IPS-18a (cell line): ENCODE measurements around the gene NDUFA6.
"Not testable (repeated sequence)": the region's sequence is repeated elsewhere in the genome, so short reads cannot be mapped to it uniquely, and the experiment has no call there.

Experiments
- H3K27ac ChIP-seq: one replicate; pipeline ENCODE4 v1.5.1; 2013; ENCODE audit warnings: low read length
- H3K27me3 ChIP-seq: one replicate; pipeline ENCODE4 v1.6.1; 2013; ENCODE audit warnings: mild to moderate bottlenecking, low read length; ENCODE audit not compliant: control insufficient read depth, insufficient read depth
- H3K36me3 ChIP-seq: one replicate; pipeline ENCODE4 v1.6.1; 2013; ENCODE audit warnings: low read depth, low read length; ENCODE audit not compliant: control insufficient read depth
- H3K4me1 ChIP-seq: one replicate; pipeline ENCODE4 v1.6.1; 2013; ENCODE audit warnings: low read depth, low read length; ENCODE audit not compliant: control insufficient read depth
- H3K4me3 ChIP-seq: one replicate; pipeline ENCODE4 v1.5.1; 2013; ENCODE audit warnings: low read length
- H3K9ac ChIP-seq: one replicate; pipeline ENCODE4 v1.6.1; 2013; ENCODE audit warnings: mild to moderate bottlenecking, low read length, moderate library complexity
- H3K9me3 ChIP-seq: one replicate; pipeline ENCODE4 v1.6.1; 2013; ENCODE audit warnings: low read depth, low read length; ENCODE audit not compliant: control insufficient read depth

The NDUFA6 gene

DNA sequence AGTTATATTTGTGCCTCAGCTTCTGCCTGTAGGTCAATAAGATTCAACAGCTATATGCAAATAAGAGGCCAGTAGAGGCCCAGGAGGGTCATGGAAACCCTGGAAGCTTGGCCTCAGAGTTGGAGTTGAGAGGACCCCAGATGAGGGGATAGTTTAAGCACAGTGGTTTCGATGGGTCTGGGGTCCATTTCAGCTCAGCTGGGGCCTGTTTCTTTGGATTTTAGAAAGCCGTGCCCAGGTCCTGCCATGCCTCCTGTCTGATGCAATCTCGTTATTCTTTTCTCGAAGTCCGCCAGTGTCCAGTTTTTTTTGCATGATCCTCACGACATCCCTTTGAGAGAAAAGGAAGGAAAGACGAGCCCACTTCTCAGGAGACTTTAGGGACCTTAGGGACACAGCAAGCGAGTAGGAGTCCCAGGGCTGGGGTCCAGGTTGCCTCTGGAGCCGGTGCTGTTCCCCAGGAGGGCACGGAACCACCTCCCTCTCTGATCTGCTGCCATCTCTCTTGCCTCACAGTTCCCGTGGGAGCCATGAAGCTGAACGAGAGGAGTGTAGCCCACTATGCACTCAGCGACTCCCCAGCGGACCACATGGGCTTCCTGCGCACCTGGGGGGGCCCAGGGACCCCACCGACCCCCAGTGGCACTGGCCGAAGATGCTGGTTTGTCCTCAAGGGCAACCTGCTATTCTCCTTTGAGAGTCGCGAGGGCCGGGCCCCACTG, 13.6 kb downstream of the NDUFA6 start:
- no peaks in the 10 kb centered on the region for H3K9me3 ChIP-seq
- H3K4me3 ChIP-seq: no peak overlapping the region
- H3K36me3 ChIP-seq: no peaks in the 10 kb centered on the region
- no peak overlapping the region for H3K27ac ChIP-seq
- no peaks in the 10 kb centered on the region for H3K4me1 ChIP-seq
- H3K27me3 ChIP-seq: peaks cover 14% of the 10 kb centered on the region
- no peak overlapping the region for H3K9ac ChIP-seq

DNA sequence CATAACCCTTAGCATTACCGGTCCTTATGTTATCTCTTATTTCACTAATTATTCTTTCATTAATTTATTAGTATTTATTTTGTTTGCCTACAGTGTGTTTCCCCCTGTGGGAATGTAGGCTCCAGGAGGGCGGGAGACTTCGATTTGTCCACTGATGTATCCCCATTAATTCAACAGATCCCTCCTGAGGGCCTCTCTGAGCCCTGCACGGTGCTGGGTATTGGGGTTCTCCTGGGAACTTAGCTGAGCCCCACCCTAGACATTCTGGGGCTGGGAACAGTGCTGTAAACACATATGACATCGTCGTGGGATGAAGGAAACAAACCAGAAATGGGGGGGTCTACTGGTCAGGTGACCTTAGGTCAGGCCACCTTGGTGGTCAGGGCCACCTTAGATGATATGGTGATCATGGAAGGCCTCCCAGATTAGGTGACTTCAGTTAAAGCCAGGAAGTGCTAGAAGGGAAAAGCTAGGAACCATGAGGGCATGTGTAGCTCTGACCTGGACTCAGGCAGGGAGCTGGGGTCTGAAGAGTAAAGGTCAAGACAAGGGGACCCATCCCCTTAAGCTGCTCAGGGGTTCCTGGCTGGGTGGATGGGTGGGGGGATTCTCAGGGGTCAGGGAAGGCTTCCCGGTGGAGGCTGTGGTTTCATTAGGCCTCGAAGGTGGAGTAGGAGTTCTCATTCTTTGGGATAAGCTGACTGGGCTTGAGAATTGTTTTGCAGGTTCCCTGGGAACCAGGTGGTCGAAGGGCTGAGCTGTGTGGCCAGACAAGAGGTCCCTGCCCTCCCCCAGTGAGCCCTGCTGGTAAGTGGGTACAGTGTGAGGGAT, 15.5 kb downstream of the NDUFA6 start:
- no peaks in the 10 kb centered on the region for H3K9me3 ChIP-seq
- H3K36me3 ChIP-seq: no peaks in the 10 kb centered on the region
- peak overlapping the region; percentile 48 for H3K4me3 ChIP-seq
- peaks cover 5% of the 10 kb centered on the region for H3K4me1 ChIP-seq
- H3K9ac ChIP-seq: no peak overlapping the region
- H3K27ac ChIP-seq: no peak overlapping the region
- peaks cover 14% of the 10 kb centered on the region for H3K27me3 ChIP-seq

GRCh38 chr22:42074132-42074811, 16.3 kb downstream of the NDUFA6 start, which contains the start of gene PHETA2:
Gene PHETA2, plus strand, starts transcription at chr22:42074248. Its CDS starts 3,046 bp downstream, at chr22:42077294.
- Histone ChIP-seq H3K4me1 (peaks cover 10% of the 10 kb centered on the region), H3K9ac (peak within 1 kb of the TSS; percentile 28), H3K9me3 (no peaks in the 10 kb centered on the region), H3K36me3 (no peaks in the 10 kb centered on the region), H3K4me3 (peak within 1 kb of the TSS; percentile 48), H3K27ac (no peak within 1 kb of the TSS), H3K27me3 (peaks cover 19% of the 10 kb centered on the region)

DNA sequence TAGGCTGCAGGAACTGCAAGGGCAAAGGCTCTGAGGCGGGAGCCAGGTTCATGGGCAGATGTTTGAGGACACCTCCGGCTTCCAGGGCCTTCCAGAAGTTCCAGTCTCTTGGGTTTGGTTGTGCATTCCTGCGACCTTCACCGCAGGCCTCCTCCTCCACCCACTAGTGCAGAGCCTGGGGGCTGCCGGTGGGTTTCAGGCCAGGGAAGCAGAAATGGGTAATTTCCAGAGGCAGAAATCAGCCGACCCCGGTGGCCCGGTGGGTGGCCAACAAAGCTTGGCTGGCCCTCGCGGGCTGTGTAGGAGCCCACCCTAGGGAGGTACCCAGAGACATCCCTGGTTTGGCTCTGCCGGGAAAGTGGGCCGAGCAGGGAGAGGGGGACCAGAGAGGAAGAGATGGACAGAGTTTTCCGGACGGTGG, 16.9 kb downstream of the NDUFA6 start:
- Histone ChIP-seq H3K27me3 (peaks cover 19% of the 10 kb centered on the region), H3K9me3 (no peaks in the 10 kb centered on the region), H3K27ac (no peak overlapping the region), H3K36me3 (no peaks in the 10 kb centered on the region), H3K4me1 (peaks cover 10% of the 10 kb centered on the region), H3K4me3 (no peak overlapping the region), H3K9ac (peak overlapping the region; percentile 28)

DNA sequence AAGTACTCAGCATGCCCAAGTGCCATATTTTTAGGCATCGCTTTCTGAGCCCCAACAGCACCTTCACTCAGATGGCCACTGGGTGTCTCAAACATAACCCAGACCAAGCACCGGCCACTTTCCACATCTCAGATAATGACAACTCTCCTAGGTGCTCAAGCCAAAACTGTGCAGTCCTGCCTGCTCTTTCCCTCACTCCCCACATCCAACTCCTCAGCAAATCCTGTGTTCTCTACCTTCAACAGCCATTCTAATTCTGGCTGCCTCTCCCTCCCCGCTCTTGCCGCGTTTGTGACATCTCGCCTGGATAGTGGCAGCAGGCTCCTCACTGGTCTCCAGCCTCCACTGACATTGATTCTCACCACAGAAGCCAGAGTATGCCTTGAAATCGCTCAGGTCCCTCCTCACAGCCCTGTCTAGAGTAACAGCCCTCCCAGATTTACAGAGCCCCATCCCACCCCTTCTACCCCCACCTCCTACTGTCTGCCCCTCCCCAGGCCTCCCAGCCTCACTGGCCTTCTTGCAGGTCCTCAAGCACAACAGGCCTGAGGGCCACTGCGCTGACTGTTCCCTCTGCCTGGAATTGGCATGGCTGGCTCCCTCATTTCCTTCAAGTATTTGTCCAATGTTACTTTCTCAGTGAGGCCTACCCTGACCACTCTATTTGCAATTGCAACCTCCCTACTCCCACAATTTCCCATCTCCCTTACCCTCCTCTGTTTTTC, 17.8 kb downstream of the NDUFA6 start:
- Histone ChIP-seq H3K27me3 (peaks cover 19% of the 10 kb centered on the region), H3K36me3 (peaks cover 4% of the 10 kb centered on the region), H3K4me1 (peaks cover 10% of the 10 kb centered on the region), H3K9ac (no peak overlapping the region), H3K27ac (no peak overlapping the region), H3K9me3 (no peaks in the 10 kb centered on the region), H3K4me3 (no peak overlapping the region)

DNA sequence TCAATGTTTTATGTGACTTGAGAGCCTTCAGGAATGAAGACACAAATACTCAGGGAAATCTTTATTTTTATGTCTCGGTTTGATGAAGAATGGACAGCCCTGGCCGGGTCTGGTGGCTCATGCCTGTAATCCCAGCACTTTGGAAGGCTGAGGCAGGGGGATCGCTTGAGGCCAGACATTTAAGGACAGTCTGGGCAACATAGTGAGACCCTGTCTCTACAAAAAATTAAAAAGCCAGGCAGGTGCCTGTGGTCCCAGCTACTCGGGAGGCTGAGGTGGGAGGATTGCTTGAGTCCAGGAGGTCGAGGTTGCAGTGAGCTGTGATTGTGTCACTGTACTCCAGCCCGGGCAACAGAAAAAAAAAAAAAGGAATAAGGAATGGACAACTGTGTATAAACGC, 19.1 kb downstream of the NDUFA6 start:
- H3K9ac ChIP-seq, H3K27ac ChIP-seq, H3K36me3 ChIP-seq, H3K4me1 ChIP-seq, H3K9me3 ChIP-seq: not testable (repeated sequence)
- Histone ChIP-seq H3K4me3 (peak overlapping the region; percentile 66), H3K27me3 (peaks cover 19% of the 10 kb centered on the region)

DNA sequence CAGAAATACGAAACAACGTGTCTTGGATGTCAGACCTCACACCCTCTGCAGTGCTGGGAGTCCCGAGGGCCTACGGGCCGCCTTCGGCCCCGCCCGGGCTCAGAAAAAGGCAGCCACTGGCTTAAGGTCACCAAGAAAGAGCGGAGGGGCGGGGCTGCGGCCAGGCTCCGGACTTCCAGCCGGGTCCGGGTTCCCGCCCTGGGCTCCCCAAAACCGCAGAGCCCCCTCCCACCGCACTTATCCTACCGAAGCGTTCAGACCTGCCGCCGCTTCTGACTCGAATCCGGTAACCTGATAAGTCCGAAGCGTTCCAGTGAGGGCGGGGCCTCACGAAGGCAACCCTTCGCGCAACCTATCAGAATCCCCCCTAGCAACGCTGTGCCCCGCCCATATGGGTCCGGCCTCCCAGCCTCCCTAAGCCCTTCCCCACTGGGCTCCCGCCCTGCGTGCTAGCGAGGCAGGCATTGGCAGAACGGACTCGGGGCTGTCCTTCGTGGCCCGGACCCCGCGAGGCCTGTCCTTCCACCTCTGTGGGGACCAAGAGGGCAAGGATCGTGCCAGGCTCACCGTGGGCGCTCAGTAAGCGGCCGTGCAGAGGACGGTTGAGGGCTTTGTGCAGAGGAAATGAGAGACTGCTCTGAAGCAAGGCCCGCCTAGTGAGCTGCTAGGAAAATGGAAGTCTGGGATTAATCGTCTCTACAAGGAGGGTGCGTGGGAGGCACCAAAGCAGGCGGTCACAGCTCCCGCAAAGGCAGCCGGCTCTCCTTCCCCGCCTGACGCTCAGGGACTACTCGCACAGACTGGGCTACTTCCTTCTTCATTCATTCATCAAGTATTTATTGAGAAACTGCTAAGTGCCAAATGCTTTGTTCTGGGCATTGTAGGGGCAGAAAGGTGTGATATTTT, 19.8 kb downstream of the NDUFA6 start, which contains the start of gene NAGA:
TSS of gene NAGA (minus strand) at position 296 of the 906 bp plus-strand sequence. CDS start 515 bp downstream, outside the sequence.
- H3K27ac ChIP-seq: peak within 1 kb of the TSS; percentile 13
- peak within 1 kb of the TSS; percentile 66 for H3K4me3 ChIP-seq
- H3K36me3 ChIP-seq: peaks cover 4% of the 10 kb centered on the region
- H3K9me3 ChIP-seq: no peaks in the 10 kb centered on the region
- H3K9ac ChIP-seq: peak within 1 kb of the TSS; percentile 63
- peaks cover 10% of the 10 kb centered on the region for H3K4me1 ChIP-seq
- H3K27me3 ChIP-seq: peaks cover 19% of the 10 kb centered on the region

- Histone ChIP-seq H3K36me3 (peaks cover 4% of the 10 kb centered on the region), H3K27ac (no peak overlapping the region), H3K27me3 (peaks cover 19% of the 10 kb centered on the region), H3K4me1 (peaks cover 18% of the 10 kb centered on the region), H3K9ac (peak overlapping the region; percentile 37), H3K4me3 (peak overlapping the region; percentile 66), H3K9me3 (no peaks in the 10 kb centered on the region)
These were observed 20.6 kb downstream of the NDUFA6 start for GRCh38 chr22:42069801-42070516.

GRCh38 chr22:42068291-42068690, 22.3 kb downstream of the NDUFA6 start:
- Histone ChIP-seq H3K9ac (no peak overlapping the region), H3K27ac (no peak overlapping the region), H3K4me3 (no peak overlapping the region), H3K9me3 (no peaks in the 10 kb centered on the region), H3K36me3 (peaks cover 4% of the 10 kb centered on the region), H3K4me1 (peaks cover 22% of the 10 kb centered on the region), H3K27me3 (peaks cover 13% of the 10 kb centered on the region)
